Lung (tissue), 12 donors: ENCODE results near the gene DROSHA. TPM values are rescaled to one million over a fixed set of nuclear protein-coding genes. Genes with fewer than 3 reads are reported as not detected.

Experiments used
- ATAC-seq: fragments of 200-7000 bp; cut with Tn5 transposase; one replicate; pipeline ENCODE4 v1.9.1; 2020; ENCODE audit warnings: moderate number of reproducible peaks; ENCODE audit not compliant: insufficient read depth, low FRiP score
- DNase-seq, 3 donors: peaks; one replicate each; pipeline ENCODE4 v3.0.0-alpha.2; 2013 to 2017
- H3K27ac ChIP-seq, 2 donors: one replicate each; pipeline ENCODE4 v1.5.1; 2013; ENCODE audit warnings: mild to moderate bottlenecking in 2 of 2, moderate library complexity in 2 of 2, control low read depth in 1 of 2, inconsistent platforms in 1 of 2, low read depth in 1 of 2, low read length in 1 of 2
- H3K27me3 ChIP-seq, 3 donors: one replicate each; pipeline ENCODE4 v1.5.1; 2013; ENCODE audit warnings: low read length in 2 of 3; ENCODE audit not compliant: control insufficient read depth in 3 of 3, insufficient read depth in 3 of 3
- H3K36me3 ChIP-seq, 4 donors: one replicate each; pipeline ENCODE4 v1.5.1; 2013; ENCODE audit warnings: low read length in 4 of 4, mild to moderate bottlenecking in 1 of 4, moderate library complexity in 1 of 4; ENCODE audit not compliant: control insufficient read depth in 4 of 4, insufficient read depth in 4 of 4
- H3K4me1 ChIP-seq, 5 donors: one replicate each; pipeline ENCODE4 v1.5.1; 2013; ENCODE audit warnings: low read length in 5 of 5, mild to moderate bottlenecking in 2 of 5, moderate library complexity in 1 of 5; ENCODE audit not compliant: control insufficient read depth in 5 of 5, insufficient read depth in 5 of 5
- H3K4me3 ChIP-seq: one replicate; pipeline ENCODE4 v1.5.1; 2013; ENCODE audit warnings: mild to moderate bottlenecking, control low read depth, moderate library complexity
- H3K9ac ChIP-seq, 2 donors: one replicate each; pipeline ENCODE4 v1.5.1; 2013; ENCODE audit warnings: low read length in 2 of 2, control low read depth in 1 of 2; ENCODE audit not compliant: insufficient read depth in 1 of 2
- H3K9me3 ChIP-seq, 4 donors: one replicate each; pipeline ENCODE4 v1.5.1; 2013; ENCODE audit warnings: low read length in 3 of 4, mild to moderate bottlenecking in 1 of 4, moderate library complexity in 1 of 4; ENCODE audit not compliant: control insufficient read depth in 4 of 4, insufficient read depth in 3 of 4
- WGBS, 2 donors: extraction: QIAGEN DNeasy Blood & Tissue Kit; methylation state at CpG; one replicate each; pipeline ENCODE4 v1.1.7; 2013; 5-methylcytosine and 5-hydroxymethylcytosine counted together
- polyA plus RNA-seq, 2 donors: library from polyadenylated mRNA; stranded (reverse); fragments of 200-250 nt; gene quantifications; one replicate each; pipeline ENCODE4 v1.2.1, GENCODE V29; 2013
- total RNA-seq, 2 donors: library from RNA; depleted of rRNA in 1 of 2; stranded (reverse); fragments of >200 nt in 1 of 2; gene quantifications; one replicate each; pipeline ENCODE4 v1.2.1, GENCODE V29; 2014 to 2021
- TF ChIP-seq, protein P1 (sequence below): IDR thresholded peaks from 2 replicates; pipeline ENCODE4 v1.5.1; 2012; ENCODE audit warnings: mild to moderate bottlenecking; ENCODE audit errors: control extremely low read depth, extremely low read depth
- donor health status: control.
- donor health status: control.
- donor health status: Bipolar disorder and iron deficiency.
- donor health status: healthy.
- donor health status: DM: yes; HTN: yes; CAD: no.

DROSHA gene
- total and polyA plus RNA-seq, 4 donors = 16.2 to 92.0 (median 49.9) TPM

DNA sequence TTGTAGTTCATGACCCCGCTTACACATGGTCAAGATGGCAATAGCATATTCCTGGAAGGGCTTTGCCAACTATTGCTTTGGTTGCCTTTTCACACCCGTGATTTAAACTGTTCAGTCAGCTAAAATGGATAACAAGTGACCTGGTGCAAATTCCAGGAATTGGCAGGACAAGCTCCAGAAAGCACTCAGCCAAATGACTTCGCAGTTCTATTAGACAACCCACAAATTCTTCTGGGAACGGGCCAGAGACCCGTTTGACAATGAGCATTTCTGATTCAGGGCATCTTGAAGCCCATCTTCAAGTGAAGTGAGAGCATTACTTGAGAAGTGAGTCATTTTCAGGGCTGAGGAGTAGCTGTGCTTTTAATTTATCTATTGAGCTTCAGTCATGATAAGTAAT lies 165.0 kb downstream of the DROSHA start:
- H3K27ac ChIP-seq = no peak overlapping the region
- DNase-seq (peak in 1 of 3 donors; percentile 3), ATAC-seq (no peak)
- no peak overlapping the region for H3K4me3 ChIP-seq
- H3K9ac ChIP-seq = no peak overlapping the region
- H3K27me3 ChIP-seq = no peaks in the 10 kb centered on the region
- TF ChIP-seq, protein P1, sequence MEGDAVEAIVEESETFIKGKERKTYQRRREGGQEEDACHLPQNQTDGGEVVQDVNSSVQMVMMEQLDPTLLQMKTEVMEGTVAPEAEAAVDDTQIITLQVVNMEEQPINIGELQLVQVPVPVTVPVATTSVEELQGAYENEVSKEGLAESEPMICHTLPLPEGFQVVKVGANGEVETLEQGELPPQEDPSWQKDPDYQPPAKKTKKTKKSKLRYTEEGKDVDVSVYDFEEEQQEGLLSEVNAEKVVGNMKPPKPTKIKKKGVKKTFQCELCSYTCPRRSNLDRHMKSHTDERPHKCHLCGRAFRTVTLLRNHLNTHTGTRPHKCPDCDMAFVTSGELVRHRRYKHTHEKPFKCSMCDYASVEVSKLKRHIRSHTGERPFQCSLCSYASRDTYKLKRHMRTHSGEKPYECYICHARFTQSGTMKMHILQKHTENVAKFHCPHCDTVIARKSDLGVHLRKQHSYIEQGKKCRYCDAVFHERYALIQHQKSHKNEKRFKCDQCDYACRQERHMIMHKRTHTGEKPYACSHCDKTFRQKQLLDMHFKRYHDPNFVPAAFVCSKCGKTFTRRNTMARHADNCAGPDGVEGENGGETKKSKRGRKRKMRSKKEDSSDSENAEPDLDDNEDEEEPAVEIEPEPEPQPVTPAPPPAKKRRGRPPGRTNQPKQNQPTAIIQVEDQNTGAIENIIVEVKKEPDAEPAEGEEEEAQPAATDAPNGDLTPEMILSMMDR = no peak
- H3K4me1 ChIP-seq = no peaks in the 10 kb centered on the region
- 62 to 80% methylated on average over 5 of the region's 5 CpGs for WGBS, 2 donors
- no peaks in the 10 kb centered on the region for H3K36me3 ChIP-seq
- peaks cover 0 to 5% (median 0%) of the 10 kb centered on the region in 4 donors for H3K9me3 ChIP-seq

DNA sequence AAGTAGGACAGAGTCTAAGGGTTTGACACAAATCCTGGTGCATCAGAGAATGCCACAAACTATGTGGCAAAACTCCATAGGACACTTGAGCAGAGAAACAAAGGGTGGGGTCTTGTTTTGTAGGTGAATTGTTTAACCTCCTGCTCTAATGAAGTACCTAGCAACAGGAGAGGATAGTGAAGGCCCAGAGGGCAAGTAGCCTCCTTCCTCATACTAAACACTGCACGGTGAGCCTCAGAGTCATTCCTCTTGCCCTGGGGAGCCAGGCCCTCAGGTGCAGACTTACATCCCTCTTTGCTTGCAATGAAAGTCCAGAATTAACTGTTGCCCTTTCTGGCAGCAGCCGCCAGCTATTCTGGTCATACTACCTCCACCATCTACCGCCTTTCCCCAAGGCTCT lies 166.1 kb downstream of the DROSHA start:
- WGBS, 2 donors = 89 to 92% methylated on average over 3 of the region's 3 CpGs
- Histone ChIP-seq H3K27ac (no peak overlapping the region), H3K4me3 (no peak overlapping the region), H3K36me3 (no peaks in the 10 kb centered on the region), H3K9me3 (peaks cover 0 to 5% (median 0%) of the 10 kb centered on the region in 4 donors), H3K27me3 (no peaks in the 10 kb centered on the region), H3K4me1 (no peaks in the 10 kb centered on the region), H3K9ac (no peak overlapping the region)
- ATAC-seq (no peak), DNase-seq (no peak)
- TF ChIP-seq, protein P1 = no peak

DNA sequence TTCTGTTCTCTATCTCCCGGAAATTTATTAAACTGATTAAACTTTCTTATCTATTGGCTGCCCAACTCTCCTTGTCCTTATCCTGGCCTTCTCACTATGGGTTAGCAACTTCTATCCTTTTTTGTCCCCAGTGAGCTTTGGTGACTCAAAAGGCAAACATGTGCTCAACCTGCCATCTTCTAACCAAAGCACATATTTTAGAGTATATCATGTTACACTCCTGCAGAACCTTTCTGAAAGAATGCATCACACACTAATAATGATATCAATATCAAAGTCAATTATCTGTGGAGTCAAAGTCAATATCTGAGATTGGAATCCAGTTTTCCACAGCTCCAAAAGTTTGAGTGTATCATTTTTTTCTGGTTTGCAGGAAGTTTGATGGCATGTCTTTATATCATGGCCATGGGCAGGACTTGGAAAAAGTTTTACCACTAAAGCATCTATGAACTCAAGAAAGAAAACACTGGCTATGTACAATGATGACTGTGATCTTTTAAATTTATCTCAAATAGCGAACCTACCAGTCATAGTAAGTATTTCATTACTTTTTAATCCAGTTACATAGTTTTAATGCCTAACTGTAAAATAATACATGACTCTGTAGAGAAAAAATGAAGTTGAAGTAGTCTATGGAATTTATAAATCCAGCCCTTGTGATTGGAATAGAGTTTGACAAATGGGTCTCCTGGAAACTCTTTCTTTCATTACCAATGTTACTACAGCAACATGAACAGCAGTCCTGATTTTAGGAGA lies 166.8 kb downstream of the DROSHA start:
- TF ChIP-seq, protein P1 = no peak
- no peak overlapping the region for H3K4me3 ChIP-seq
- WGBS, 2 donors = 77 to 80% methylated on average over 2 of the region's 2 CpGs
- no peaks in the 10 kb centered on the region for H3K4me1 ChIP-seq
- H3K9ac ChIP-seq = no peak overlapping the region
- no peak for ATAC-seq
- H3K27me3 ChIP-seq = no peaks in the 10 kb centered on the region
- no peak overlapping the region for H3K27ac ChIP-seq
- peaks cover 0 to 5% (median 0%) of the 10 kb centered on the region in 4 donors for H3K9me3 ChIP-seq
- no peak for DNase-seq
- H3K36me3 ChIP-seq = no peaks in the 10 kb centered on the region
